T47D (cell line): ENCODE measurements around the gene EMD.

Source experiments
- DNase-seq, 2 experiments: peaks; one replicate each; pipeline versions ENCODE4 v3.0.0 to v3.0.0-alpha.2; 2011 to 2012; ENCODE audit warnings: low read depth in 1 of 2, low spot score in 1 of 2
- JUND ChIP-seq: IDR thresholded peaks from 2 replicates; pipeline ENCODE4 v1.6.1; 2012; ENCODE audit warnings: low read depth
- in situ Hi-C: cut with HindIII; loops from 2 replicates; pipeline ENCODE4 v1.10.0; 2016; ENCODE audit warnings: low sequenced_read_pairs, low pct_unique_long_range_greater_than_20kb

EMD gene

DNA sequence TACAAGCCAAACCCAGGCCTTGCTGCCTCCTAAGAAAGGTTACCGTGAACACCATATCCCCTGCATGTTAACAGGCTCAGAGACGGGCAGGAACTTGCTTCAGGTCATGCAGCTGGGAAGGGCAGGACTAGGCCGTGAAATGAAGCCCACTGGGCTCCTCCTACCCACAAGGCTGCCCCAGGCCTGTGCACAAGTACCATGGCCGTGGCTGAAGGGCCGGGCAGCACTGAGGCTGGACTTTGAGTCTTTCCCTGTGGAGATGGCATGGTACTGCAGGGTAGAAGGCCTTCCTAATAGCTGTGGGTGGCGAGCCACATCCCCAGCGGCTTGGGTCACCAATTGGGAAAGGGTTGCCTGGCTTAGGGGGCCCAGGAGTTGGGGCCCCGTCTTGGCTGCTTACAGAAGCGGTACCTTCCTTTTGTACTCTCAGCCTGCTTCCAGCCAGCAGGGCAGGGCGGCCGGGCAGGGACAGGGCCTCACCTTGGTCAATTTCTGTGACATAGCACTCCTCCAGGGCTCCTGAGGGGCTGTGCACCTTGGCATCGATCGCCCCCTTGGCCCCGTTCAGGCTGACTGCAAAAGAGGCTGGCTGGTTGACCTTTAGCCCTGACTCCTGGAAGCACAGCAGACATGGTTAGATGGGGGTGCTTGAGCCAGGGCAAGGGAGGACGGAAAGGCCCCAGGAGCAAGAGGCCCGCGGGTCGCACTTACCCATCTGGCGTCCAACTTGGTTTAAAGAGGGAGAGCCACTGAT is 28.5 kb upstream of the EMD start:
- no peak for DNase-seq
- in situ Hi-C loops, result no loop called here
- TF ChIP-seq JUND, result no peak

DNA sequence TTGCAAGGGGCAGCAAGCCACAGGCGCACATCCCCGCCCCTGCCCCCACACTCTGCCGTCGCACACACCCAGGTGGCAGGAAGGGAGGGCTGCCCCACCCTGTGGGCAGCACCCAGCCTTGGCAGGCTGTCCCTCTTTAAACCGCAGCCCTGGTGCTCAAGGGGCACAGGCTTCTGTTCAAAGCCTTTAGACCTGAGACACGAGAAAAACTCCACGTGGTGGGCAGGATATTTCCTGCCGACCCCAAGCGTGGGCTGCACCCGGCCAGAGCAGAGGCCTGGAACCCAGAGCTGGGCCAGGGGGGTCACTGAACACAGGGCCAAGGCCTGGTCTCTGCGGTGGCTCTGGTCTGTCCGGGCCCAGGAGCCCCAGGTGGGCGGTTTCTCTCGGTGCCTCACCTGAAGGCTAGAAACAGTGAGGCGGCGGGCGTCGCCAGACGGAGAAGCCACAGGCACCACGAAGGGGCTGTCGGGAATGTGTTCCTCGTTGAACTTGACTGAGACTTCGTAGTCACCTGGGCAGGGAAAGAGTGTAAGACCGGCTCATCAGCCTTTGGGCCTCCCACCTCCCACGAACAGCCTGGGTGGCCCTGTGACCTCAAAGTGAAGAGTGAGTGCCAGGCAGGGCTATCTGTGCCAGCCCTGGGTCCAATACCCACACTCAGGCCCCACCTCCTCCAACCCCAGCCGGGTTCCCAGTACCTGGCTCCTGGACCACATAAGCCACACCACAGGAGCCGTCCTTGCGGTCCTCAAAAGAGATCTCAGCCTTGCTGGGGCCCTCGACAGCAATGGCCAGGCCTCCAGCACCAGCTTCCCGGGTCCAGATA is 27.7 kb upstream of the EMD start:
- in situ Hi-C loops, result no loop called here
- DNase-seq, result no peak
- TF ChIP-seq JUND, result no peak

DNA sequence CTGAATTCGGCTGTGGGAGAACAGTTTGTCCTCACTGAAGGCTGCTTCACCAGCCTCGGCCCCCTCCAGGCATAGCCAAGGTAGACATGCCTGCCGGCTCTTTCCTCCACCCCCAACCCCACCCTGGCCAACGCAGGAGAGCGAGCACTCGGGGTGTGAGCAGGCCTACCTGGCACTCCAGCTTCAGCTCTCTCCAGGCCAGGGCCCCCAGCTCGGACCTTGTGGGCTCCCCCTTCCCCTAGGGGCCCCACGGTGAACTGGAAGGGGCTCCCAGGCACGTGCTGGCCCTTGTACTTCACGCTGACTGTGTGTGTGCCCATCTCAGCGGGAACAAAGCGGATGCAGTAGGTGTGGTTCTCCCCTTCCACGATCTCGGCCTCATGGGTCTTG is 27.1 kb upstream of the EMD start:
- in situ Hi-C loops, result no loop called here
- no peak for TF ChIP-seq JUND
- no peak for DNase-seq

DNA sequence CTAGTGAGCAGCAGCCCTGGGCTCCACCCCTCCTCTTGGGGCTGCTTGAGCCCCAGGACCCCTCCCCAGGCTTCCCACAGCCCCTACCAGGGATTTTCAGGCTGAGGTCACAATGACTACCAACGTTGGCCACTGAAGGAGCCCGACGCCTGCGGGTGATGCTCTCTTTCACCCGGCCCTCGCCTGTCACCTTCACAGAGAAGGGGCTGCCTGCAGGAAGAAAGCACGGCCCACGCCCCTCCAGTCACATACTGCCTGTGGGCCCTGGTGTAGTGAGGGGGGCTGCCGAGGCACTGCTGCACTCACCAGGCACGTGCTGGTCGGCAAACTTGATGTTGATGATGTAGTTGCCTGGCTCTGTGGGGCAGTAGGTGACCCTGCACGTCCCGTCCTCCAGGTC is 26.6 kb upstream of the EMD start:
- in situ Hi-C loops, result no loop called here
- DNase-seq, result no peak
- no peak for TF ChIP-seq JUND

DNA sequence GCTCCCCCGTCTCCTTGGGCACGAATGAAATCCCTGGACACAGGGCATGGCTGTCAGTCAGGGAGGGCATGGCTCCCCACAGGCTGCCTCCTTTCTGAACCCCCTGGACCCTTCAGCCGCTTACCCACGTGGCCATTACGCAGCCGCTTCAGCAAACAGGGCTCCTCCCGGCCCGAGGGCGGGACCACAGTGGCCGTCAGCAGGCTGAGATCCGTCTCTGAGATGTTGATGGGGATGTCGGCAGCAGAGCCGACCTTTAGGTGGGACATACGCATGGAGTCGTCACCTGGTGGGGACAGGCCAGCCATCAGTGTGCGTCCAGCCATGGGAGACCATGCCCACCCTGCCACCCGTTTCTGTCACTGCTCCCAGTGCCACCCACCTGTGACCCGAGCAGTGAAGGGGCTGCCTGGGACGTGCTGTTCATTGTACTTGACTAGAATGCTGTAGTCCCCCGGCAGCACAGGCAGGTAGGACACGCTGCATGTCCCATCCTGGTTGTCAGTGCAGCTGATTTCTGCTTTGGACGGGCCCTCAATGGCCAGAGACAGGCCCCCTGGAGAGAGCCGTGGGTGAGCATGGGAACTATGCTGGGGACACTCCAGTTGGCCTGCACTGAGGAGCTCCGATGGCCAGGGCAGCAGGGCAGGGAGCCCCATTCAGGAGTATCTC is 25.8 kb upstream of the EMD start:
- TF ChIP-seq JUND, result no peak
- in situ Hi-C loops, result no loop called here
- DNase-seq, result no peak

DNA sequence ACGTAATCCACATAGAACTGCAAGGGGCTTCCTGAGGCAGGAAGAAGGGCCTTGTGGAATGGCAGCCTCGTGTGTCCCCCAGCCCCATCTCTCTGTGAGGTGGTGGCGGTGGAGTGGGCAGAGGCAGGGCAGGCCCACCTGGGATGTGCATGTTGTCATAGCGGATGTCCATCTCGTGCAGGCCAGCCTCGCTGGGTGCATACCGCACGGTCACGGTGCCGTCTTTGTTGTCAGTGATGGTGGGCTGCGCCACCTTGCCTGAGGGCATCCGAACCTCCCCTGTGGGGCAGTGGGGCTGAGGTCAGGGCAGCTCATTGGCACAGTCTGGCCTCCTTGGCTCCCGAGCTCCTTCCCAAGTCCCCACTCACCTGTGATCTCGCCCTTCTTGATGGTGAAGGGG is 25.1 kb upstream of the EMD start:
- DNase-seq, result no peak
- in situ Hi-C loops, result no loop called here
- no peak for TF ChIP-seq JUND

DNA sequence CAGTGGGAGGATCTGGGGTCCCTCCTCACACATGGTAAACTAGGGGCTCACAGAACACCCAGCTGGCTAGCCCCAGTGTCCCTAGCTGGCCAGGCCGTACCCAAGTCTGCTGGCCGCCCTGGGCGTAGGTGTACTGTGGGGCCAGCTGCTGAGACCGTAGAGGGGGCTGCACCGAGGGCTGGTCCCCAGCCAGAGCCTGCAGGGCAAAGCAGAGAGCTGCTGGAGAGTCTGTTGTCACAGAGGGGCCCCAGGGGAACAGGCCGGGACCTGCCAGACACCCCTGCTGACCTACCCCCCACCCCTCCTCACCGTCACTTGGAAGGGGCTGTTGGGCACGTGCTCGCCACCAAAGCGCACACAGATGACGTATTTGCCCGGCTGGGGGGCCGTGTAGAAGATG is 24.6 kb upstream of the EMD start:
- no peak for DNase-seq
- in situ Hi-C loops, result no loop called here
- no peak for TF ChIP-seq JUND

DNA sequence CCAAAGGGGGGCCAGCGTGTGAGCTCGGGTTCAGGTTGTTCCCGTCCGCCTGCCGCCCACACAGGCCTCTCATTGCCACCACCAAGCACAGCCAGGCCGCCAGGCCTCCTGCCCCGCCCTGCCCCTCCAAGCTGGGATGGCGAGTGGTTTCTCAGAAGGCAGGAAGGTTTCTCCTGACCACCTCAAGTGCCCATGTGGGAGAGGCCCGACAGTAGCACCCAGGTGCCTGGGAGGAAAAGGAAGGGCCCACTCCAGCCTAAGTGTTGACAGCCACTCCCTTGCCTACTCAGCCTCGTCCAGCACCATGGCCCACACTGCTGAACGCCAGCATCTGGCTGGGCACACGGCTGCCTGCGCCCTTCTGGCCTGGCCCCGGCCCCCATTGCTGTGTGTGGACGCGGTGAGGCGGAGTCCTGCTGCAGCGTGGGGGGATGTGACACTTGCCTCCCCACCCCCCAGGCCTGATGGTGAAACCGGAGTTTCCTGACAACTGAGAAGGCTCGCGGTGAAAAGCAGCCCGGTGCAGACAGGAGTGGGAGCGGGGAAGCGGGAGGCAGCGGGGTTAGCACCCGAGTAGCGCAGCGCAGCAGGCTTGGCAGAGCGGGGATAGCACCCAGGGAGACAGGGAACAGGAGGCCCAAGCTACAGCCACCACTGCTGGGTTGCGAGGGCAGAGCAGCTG is 23.9 kb upstream of the EMD start:
- in situ Hi-C loops, result no loop called here
- no peak for DNase-seq
- TF ChIP-seq JUND, result no peak

DNA sequence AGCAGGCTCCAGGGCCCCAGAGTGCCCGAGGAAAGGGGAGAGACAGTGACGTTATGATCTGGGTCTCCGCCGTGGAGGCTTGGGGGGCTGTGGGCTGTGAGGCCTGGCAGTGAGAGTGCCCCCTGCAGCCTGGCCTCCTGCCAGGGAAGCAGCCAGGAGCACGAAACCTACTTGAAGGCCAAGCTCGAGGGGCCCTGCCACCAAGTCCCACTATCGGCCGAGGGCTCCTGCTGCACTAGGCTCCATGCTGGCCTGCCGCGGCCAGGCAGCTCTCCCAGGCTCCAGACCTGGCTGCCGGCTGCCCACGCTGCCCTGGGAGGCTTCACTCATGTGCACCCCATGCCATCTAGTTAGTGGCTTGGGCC is 23.3 kb upstream of the EMD start:
- DNase-seq, result no peak
- in situ Hi-C loops, result no loop called here
- no peak for TF ChIP-seq JUND

DNA sequence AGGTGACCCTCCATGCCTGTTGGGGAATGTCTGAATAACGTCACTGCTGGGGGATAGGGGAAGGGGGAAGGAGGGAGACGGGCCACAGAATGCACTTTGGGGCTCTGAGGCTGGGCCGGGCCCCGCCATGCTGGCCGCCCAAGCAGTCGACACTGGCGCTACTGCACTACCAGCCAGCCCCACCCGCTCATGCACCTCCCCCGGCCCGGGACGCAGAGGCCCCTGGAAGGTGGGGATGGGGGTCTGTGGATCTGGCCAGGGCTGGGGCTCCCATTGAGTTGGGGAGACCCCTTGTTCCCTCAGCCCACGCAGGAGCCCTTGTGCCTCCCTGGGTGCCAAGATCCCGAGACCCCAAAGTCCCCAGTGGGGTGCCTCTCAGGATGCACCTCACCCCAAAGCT is 22.5 kb upstream of the EMD start:
- no peak for DNase-seq
- in situ Hi-C loops, result no loop called here
- no peak for TF ChIP-seq JUND

DNA sequence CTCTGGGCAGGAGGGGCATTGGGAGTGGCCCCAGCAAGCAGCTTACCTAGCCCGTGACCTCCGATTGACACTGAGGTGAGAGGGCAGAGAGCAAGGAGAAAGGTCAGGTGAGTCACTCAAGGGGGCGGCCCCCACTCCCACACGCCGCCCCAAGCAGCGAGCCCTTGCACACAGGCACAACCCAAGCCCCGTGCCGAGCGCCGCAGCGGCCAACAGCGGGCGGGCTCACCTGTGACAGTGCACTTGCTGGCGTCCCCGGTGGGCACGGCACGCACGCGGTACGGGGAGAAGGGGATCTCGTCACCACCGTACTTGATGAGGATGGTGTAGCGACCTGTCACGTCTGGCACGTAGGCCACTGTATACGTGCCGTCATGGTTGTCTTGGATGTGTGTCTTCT is 21.9 kb upstream of the EMD start:
- no peak for DNase-seq
- in situ Hi-C loops, result no loop called here
- no peak for TF ChIP-seq JUND

DNA sequence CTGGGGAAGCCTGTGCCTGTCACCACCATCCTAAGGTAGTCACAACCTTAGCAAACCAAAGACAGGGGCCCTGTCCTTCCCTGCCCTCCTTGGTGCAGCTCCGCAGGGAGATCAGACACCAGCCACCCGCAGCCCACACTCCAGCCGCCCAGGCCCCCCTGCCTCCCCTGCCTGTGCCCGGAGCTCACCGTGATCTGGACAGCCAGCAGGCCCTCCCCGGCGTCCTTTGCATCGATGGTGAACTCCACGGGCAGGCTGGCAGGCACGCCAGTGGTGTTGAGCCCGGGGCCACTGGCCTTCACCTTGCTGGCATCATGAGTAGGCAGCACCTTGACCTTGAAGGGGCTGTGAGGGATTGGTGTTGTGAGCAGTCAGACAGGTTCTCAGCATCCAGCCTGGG is 21.1 kb upstream of the EMD start:
- no peak for TF ChIP-seq JUND
- DNase-seq, result no peak
- in situ Hi-C loops, result no loop called here

DNA sequence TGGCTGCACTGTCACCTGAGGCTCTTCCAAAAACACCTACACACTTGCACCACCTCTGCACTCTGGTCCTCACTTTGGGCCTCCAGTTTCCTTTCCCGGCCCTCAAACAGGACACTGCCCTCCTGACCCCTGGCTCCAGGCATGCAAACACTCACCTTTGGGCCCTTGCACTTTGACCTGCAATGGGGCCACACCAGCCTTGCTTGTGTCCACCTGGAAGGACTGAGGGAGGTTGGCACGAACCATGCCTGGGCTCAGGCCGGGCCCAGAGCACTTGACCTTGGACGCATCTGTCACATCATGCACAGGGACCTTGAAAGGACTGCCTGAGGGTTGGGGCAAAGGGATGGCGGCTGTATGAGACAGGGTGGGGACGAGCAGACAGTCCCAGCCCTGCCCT is 20.3 kb upstream of the EMD start:
- no peak for TF ChIP-seq JUND
- in situ Hi-C loops, result no loop called here
- no peak for DNase-seq
